ENCODE measurements around the gene UBA5.

GRCh38 chr3:132690040-132690439 lies 29.9 kb downstream of the UBA5 start:
- TF ChIP-seq CTCF (IDR thresholded peaks at IDR 0.05) = no peak
- TF ChIP-seq POLR2A (IDR thresholded peaks at IDR 0.05) = no peak
- no peak for TF ChIP-seq POLR2AphosphoS5 (IDR thresholded peaks at IDR 0.05)
- no peak for TF ChIP-seq EP300 (IDR thresholded peaks at IDR 0.05)
